K562 (cell line): ENCODE measurements around the gene EIF4EBP2. TPM values are rescaled to one million over a fixed set of nuclear protein-coding genes. Genes with fewer than 3 reads are reported as not detected.

Source experiments
- E4F1 ChIP-seq: fragments of 250-450 bp; sonication (Bioruptor Pico); IDR thresholded peaks from 2 replicates; pipeline ENCODE4 v1.5.0; 2021; ENCODE audit warnings: mild to moderate bottlenecking, borderline replicate concordance
- ETS1 ChIP-seq: conservative IDR thresholded peaks from 2 replicates; pipeline ENCODE4 v1.6.1; 2011; ENCODE audit warnings: low read depth, mild to moderate bottlenecking, low read length; ENCODE audit not compliant: control insufficient read depth
- FOXP1 ChIP-seq: sonication (generic); formaldehyde crosslinking; IDR thresholded peaks from 2 replicates; pipeline ENCODE4 v1.8.0; 2022; ENCODE audit warnings: mild to moderate bottlenecking, missing genetic modification reagents
- ILK ChIP-seq: fragments of 450-650 bp; IDR thresholded peaks from 2 replicates; pipeline ENCODE4 v1.6.1; 2016; ENCODE audit warnings: missing genetic modification characterization, low read depth, mild to moderate bottlenecking, missing compliant biosample characterization, moderate library complexity, borderline replicate concordance
- NR2F6 ChIP-seq: fragments of 450-650 bp; formaldehyde crosslinking; IDR thresholded peaks from 2 replicates; pipeline ENCODE4 v1.4.0; 2020; ENCODE audit warnings: mild to moderate bottlenecking
- PCBP2 ChIP-seq: fragments of 200-400 bp; formaldehyde crosslinking; IDR thresholded peaks from 2 replicates; pipeline ENCODE4 v1.6.1; 2018; ENCODE audit warnings: low read length, low read depth, mild to moderate bottlenecking, moderate library complexity; ENCODE audit not compliant: poor library complexity, severe bottlenecking
- TFE3 ChIP-seq: fragments of 450-650 bp; formaldehyde crosslinking; IDR thresholded peaks from 2 replicates; pipeline ENCODE4 v1.4.0; 2020; ENCODE audit warnings: mild to moderate bottlenecking, mixed read lengths
- XRCC4 ChIP-seq: IDR thresholded peaks from one replicate; pipeline ENCODE4 v1.6.1; 2011; ENCODE audit not compliant: insufficient read depth, insufficient read length; ENCODE audit errors: extremely low read depth
- ZBTB7A ChIP-seq: IDR thresholded peaks from 2 replicates; pipeline ENCODE4 v1.6.1; 2011; ENCODE audit warnings: low read depth, mild to moderate bottlenecking, low read length, moderate library complexity, borderline replicate concordance; ENCODE audit not compliant: control insufficient read depth
- ZNF124 ChIP-seq: sonication (generic); formaldehyde crosslinking; IDR thresholded peaks from 2 replicates; pipeline ENCODE4 v1.8.1; 2022; ENCODE audit warnings: missing genetic modification reagents
- ZNF23 ChIP-seq: fragments of 250-450 bp; sonication (Bioruptor Pico); IDR thresholded peaks from 2 replicates; pipeline ENCODE4 v1.4.0; 2020; ENCODE audit warnings: mild to moderate bottlenecking
- ZNF511 ChIP-seq: sonication (generic); formaldehyde crosslinking; IDR thresholded peaks from 2 replicates; pipeline ENCODE4 v1.8.0; 2022; ENCODE audit warnings: mild to moderate bottlenecking, missing genetic modification reagents
- ZNF717 ChIP-seq: fragments of 250-450 bp; sonication (Bioruptor Pico); IDR thresholded peaks from 2 replicates; pipeline ENCODE4 v1.5.0; 2021
- polyA plus RNA-seq, 8 experiments: library from polyadenylated mRNA; depleted of rRNA in 4 of 8; stranded (reverse) in 5 of 8; unstranded in 3 of 8; fragments of >200 nt; fragmentation: Nextera tagmentation in 2 of 8; fragmentation: Illumina TruSeq in 1 of 8; extraction: Ambion mirVana in 2 of 8; extraction: Trizol in 1 of 8; gene quantifications; 2 replicates each; pipeline versions ENCODE4 v1.2.1 to v1.2.3, GENCODE V29; 2011 to 2014; ENCODE audit warnings: inconsistent platforms in 1 of 8, missing spikeins in 1 of 8
- total RNA-seq, 7 experiments: library from RNA; depleted of rRNA in 6 of 7; stranded (reverse); fragments of >200 nt in 6 of 7; fragmentation: Illumina TruSeq in 2 of 7; extraction: Trizol in 2 of 7; gene quantifications; 2 replicates each; pipeline versions ENCODE4 v1.2.1 to v1.2.3, GENCODE V29; 2011 to 2021; ENCODE audit warnings: low replicate concordance in 1 of 7
- TF ChIP-seq, protein P1 (sequence below): fragments of 450-650 bp; formaldehyde crosslinking; IDR thresholded peaks from 2 replicates; pipeline ENCODE4 v1.4.0; 2022; ENCODE audit warnings: missing genetic modification characterization
- TF ChIP-seq, protein P2 (sequence below): fragments of 450-650 bp; formaldehyde crosslinking; IDR thresholded peaks from 2 replicates; pipeline ENCODE4 v1.4.0; 2022; ENCODE audit warnings: mild to moderate bottlenecking, moderate library complexity
- TF ChIP-seq, protein P3 (sequence below), 2 experiments: IDR thresholded peaks; 2 replicates each; pipeline ENCODE4 v1.6.1; 2011; ENCODE audit warnings: borderline replicate concordance in 1 of 2, control low read depth in 1 of 2, low read depth in 1 of 2, low read length in 1 of 2, mild to moderate bottlenecking in 1 of 2, mixed read lengths in 1 of 2, moderate library complexity in 1 of 2; ENCODE audit not compliant: insufficient read depth in 1 of 2, insufficient read length in 1 of 2, poor library complexity in 1 of 2, severe bottlenecking in 1 of 2; ENCODE audit errors: extremely low read depth in 1 of 2

Gene EIF4EBP2
- total and polyA plus RNA-seq, 9 of the 15 experiments (the other 6 are each of a cell fraction or from before 2014, with no cell fraction given): 16.1 to 67.5 (median 38.3) TPM

DNA sequence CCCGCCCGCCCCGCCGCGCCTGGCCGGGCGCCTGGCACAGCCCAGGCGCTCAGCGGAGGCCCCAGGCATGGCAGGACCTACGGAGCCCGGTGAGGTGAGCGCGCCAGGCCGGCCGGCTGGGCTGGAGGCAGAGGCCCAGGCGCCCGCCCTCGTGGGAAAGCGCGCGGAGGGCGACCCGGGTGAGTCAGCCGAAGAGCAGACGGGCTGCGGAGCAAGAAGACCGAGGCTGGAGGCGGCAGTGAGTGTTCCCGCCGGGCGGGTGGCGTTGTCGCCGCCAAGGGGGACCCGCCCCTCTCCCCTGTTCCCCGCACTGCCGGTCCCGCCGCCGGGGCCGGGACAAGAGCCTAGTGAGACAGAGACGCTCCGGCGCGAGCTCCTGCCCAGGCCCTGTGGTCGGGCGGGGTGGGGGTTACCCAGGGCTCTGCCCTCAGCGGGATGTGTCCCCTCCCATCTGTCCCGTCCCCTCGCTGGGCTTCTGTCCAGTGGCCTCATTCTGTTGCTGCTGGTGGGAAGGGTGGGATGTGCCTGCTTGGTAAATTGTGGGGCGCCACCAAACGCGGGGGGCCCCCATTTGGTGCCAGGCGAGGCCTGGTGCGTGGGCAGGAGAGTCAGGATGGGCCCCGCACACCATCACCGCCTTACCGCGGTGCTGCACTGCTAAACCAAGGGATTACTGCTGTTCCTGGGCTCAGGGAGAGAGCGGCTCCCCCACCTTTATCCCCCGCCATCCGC lies 54.5 kb downstream of the EIF4EBP2 start (continued):
- peak; percentile 52; the same call in 1 of the 2 replicates for TF ChIP-seq ZBTB7A
- TF ChIP-seq, protein P1, sequence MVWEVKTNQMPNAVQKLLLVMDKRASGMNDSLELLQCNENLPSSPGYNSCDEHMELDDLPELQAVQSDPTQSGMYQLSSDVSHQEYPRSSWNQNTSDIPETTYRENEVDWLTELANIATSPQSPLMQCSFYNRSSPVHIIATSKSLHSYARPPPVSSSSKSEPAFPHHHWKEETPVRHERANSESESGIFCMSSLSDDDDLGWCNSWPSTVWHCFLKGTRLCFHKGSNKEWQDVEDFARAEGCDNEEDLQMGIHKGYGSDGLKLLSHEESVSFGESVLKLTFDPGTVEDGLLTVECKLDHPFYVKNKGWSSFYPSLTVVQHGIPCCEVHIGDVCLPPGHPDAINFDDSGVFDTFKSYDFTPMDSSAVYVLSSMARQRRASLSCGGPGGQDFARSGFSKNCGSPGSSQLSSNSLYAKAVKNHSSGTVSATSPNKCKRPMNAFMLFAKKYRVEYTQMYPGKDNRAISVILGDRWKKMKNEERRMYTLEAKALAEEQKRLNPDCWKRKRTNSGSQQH: no peak
- TF ChIP-seq PCBP2: no peak
- TF ChIP-seq, protein P2, sequence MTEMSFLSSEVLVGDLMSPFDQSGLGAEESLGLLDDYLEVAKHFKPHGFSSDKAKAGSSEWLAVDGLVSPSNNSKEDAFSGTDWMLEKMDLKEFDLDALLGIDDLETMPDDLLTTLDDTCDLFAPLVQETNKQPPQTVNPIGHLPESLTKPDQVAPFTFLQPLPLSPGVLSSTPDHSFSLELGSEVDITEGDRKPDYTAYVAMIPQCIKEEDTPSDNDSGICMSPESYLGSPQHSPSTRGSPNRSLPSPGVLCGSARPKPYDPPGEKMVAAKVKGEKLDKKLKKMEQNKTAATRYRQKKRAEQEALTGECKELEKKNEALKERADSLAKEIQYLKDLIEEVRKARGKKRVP (CRISPR knock-in tag): no peak
- TF ChIP-seq NR2F6 (CRISPR knock-in tag): no peak
- no peak for TF ChIP-seq ZNF717
- TF ChIP-seq FOXP1 (CRISPR knock-in tag): no peak
- no peak for TF ChIP-seq ZNF124 (CRISPR knock-in tag)
- no peak for TF ChIP-seq ZNF23
- TF ChIP-seq TFE3 (CRISPR knock-in tag): no peak
- TF ChIP-seq XRCC4: no peak
- TF ChIP-seq ETS1: no peak
- 0 out of 2 replicates have a peak, but pooled peaks have one; percentile 32 for TF ChIP-seq ZNF511 (CRISPR knock-in tag)
- no peak for TF ChIP-seq E4F1 (CRISPR knock-in tag)
- TF ChIP-seq ILK (tag): no peak
- TF ChIP-seq, protein P3, sequence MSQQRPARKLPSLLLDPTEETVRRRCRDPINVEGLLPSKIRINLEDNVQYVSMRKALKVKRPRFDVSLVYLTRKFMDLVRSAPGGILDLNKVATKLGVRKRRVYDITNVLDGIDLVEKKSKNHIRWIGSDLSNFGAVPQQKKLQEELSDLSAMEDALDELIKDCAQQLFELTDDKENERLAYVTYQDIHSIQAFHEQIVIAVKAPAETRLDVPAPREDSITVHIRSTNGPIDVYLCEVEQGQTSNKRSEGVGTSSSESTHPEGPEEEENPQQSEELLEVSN (IDR thresholded peaks at IDR 0.05; ENCODE audit: borderline replicate concordance in 1 of 2, extremely low read depth in 1 of 2, insufficient read depth in 1 of 2, insufficient read length in 1 of 2, low read depth in 1 of 2, low read length in 1 of 2, poor library complexity in 1 of 2, severe bottlenecking in 1 of 2): peak; percentile 66 to 94
